GM03348 (cell line): ENCODE data around the gene ANO10.
A peak's percentile ranks its signal among the peaks of the same experiment; 100 is the strongest.
"Not testable (repeated sequence)": the region's sequence is repeated elsewhere in the genome, so short reads cannot be mapped to it uniquely, and the experiment has no call there.

Experiments
- DNase-seq: peaks from one replicate; pipeline ENCODE4 v3.0.0; 2012; ENCODE audit warnings: low spot score

ANO10 gene

GRCh38 chr3:43372007-43372740 lies 249.6 kb downstream of the ANO10 start:
- DNase-seq: no peak

- no peak for DNase-seq
Measured at GRCh38 chr3:43371494-43371893, 250.3 kb downstream of the ANO10 start.

- DNase-seq: no peak
Measured at GRCh38 chr3:43370293-43370980, 251.4 kb downstream of the ANO10 start.

GRCh38 chr3:43369404-43370292 lies 252.2 kb downstream of the ANO10 start:
- no peak for DNase-seq

- no peak for DNase-seq
Measured at GRCh38 chr3:43366885-43367284, 254.9 kb downstream of the ANO10 start.

GRCh38 chr3:43366481-43366880 lies 255.3 kb downstream of the ANO10 start:
- DNase-seq: peak; percentile 44

GRCh38 chr3:43365601-43366305 lies 256.1 kb downstream of the ANO10 start:
- DNase-seq: no peak

GRCh38 chr3:43364926-43365325 lies 256.9 kb downstream of the ANO10 start:
- no peak for DNase-seq

- no peak for DNase-seq
Measured at GRCh38 chr3:43364494-43364893, 257.3 kb downstream of the ANO10 start.

GRCh38 chr3:43363621-43364266 lies 258.1 kb downstream of the ANO10 start:
- peak; percentile 52 for DNase-seq

GRCh38 chr3:43362961-43363360 lies 258.9 kb downstream of the ANO10 start:
- no peak for DNase-seq

- DNase-seq: no peak
Measured at GRCh38 chr3:43362183-43362582, 259.6 kb downstream of the ANO10 start.

GRCh38 chr3:43361077-43361476 lies 260.7 kb downstream of the ANO10 start:
- no peak for DNase-seq

- not testable (repeated sequence) for DNase-seq
Measured at GRCh38 chr3:43356033-43356432, 265.8 kb downstream of the ANO10 start.

- DNase-seq: no peak
Measured at GRCh38 chr3:43353923-43354670, 267.7 kb downstream of the ANO10 start.

GRCh38 chr3:43353393-43353792 lies 268.4 kb downstream of the ANO10 start:
- no peak for DNase-seq

- no peak for DNase-seq
Measured at GRCh38 chr3:43349716-43350115, 272.1 kb downstream of the ANO10 start.

GRCh38 chr3:43348852-43349574 lies 272.8 kb downstream of the ANO10 start:
- DNase-seq: no peak

- no peak for DNase-seq
Measured at GRCh38 chr3:43348350-43348749, 273.5 kb downstream of the ANO10 start.

- no peak for DNase-seq
Measured at GRCh38 chr3:43347774-43348173, 274.0 kb downstream of the ANO10 start.
